IPS DF 4.7 (cell line): ENCODE results near the gene MTRF1.
"Not testable (repeated sequence)": the region's sequence is repeated elsewhere in the genome, so short reads cannot be mapped to it uniquely, and the experiment has no call there.

Source experiments
- DNase-seq: peaks from one replicate; pipeline ENCODE4 v3.0.0-alpha.2; 2013; ENCODE audit warnings: low spot score; ENCODE audit errors: extremely low read depth

The MTRF1 gene

GRCh38 chr13:41178040-41178439 lies 85.3 kb downstream of the MTRF1 start:
- DNase-seq = no peak

DNA sequence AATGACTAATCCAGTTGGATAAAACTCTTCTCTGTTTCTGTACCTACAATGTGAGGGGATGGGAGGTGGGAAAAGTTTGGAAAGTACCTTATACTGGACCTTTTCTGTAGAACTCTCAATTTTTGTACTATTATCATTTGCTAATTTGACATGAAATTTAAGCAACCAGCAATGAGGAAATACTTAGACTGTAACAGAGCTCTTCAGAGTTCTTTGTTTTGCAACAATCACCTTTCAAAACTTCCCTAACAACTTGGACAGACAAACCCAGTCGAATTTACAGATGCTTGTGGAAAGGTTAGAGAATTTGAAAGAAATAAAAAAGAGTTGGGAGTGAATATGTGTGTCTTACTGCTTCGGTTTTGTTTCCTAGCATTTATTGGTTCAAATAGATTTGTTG lies 85.8 kb downstream of the MTRF1 start:
- DNase-seq = no peak

DNA sequence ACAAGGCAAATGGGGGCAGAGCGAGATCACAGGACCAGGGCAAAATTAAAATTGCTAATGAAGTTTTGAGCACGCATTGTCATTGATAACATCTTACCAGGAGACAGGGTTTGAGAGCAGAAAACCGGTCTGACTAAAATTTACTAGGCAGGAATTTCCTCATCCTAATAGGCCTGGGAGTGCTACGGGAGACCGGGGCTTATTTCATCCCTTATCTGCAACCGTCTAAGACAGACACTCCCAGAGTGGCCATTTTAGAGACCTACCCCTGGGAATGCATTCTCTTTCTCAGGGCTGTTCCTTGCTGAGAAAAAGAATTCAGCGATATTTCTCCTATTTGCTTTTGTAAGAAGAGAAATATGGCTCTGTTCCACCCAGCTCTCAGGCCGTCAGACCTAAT lies 87.8 kb downstream of the MTRF1 start:
- not testable (repeated sequence) for DNase-seq
